ENCODE measurements around the gene DCST2.

The DCST2 gene

GRCh38 chr1:155069551-155070157 lies 36.1 kb upstream of the DCST2 start:
- no peak for DNase-seq (ENCODE audit: low read depth in 2 of 2)

DNA sequence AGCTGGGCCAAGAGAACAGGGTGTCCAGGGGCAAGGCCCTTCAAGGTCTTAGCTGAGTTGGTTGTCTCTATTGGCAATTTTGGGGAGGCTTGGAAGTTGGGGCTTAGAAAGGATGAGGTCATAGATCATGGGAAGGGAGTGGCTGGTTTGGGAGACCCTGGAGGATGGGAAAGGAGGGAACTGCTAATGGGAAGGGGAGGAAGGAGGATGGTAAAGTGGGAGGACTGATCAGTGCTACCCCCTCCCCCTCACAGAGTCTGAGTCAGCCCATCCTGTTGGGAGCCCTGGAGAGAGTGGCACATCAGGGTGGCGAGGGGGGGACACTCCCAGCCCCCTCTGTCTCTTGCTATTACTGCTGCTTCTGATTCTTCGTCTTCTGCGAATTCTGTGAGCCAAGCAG lies 35.0 kb upstream of the DCST2 start:
- no peak for DNase-seq (ENCODE audit: low read depth in 2 of 2)

DNA sequence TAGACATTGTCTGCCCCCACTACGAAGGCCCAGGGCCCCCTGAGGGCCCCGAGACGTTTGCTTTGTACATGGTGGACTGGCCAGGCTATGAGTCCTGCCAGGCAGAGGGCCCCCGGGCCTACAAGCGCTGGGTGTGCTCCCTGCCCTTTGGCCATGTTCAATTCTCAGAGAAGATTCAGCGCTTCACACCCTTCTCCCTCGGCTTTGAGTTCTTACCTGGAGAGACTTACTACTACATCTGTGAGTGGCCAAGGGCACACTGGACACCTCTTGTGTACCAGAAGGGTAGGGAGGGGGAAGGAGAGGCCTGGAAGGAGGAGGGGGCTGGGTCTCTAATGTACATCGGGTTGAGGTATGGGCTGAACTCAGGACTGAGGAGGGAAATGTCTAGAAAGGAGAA lies 33.2 kb upstream of the DCST2 start:
- DNase-seq (ENCODE audit: low read depth in 2 of 2), result no peak

DNA sequence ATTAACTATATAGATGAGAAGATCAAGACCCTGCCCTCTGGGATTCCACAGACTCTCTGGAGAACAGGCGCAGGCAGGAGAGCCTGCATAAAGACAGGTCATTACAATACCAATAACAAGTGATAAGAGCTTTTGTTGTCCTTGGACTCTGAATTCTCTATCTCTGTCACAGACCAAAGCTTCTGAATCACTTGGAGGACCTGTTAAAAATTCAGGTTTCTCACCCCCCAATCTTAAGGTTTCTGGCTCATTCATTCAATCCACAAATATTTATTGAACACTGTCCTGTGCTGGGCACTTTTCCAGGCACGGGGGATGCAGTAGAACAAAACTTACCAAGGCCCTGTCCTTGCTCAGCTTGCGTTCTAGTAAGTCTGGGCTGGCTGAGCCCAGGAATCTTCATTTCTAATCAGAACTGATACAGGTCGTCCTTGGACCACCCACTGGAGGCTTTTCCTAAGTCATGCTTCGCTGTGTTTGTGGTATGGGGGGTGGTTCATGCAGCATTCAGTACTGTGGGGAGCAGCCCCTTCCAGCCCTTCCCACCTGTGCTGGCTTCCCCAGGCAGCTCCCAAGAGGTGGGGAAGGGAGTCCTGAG lies 31.4 kb upstream of the DCST2 start:
- DNase-seq (ENCODE audit: low read depth in 2 of 2), result no peak

DNA sequence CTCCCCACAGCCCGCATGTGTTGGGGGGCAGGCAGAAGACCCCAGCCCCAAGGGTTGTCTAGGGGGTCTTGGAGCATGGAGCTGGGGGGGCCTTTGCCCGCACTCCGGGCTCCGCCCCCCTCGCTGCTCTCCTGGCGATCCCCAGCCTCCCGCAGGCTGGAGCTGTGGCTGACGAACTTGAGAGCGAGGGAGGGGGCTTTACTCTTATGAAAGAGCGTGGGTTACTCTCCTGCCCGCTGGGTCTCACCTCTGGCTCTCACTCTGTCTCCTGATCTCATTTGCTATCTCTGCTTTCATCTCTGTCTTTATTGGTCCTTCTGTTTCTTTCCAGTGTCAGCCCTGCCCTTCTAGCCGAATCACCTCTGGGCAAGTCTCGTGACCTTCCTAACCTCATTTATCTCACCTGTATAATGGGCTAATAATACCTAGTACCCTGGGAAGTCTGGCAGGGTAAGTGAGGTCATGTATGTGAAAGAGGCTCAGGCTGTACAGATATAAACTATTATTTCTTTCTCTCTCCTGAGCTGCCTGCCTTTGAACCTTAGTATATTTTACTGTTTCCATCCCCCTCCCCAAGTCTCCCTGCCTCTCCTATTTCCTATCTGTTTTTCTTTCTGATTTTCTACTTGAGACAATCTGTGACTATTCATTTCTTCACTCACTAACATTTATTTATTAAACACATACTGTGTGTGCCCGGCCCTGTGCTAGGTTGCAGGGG lies 30.7 kb upstream of the DCST2 start:
- no peak for DNase-seq (ENCODE audit: low read depth in 2 of 2)

GRCh38 chr1:155063550-155064110 lies 30.0 kb upstream of the DCST2 start, which contains the start of gene EFNA4:
EFNA4 (plus strand) TSS chr1:155063740; CDS start chr1:155063824, 84 bp downstream.
- peak; percentile 59 to 82 for DNase-seq (ENCODE audit: low read depth in 2 of 2)

GRCh38 chr1:155062702-155063411 lies 29.3 kb upstream of the DCST2 start:
- DNase-seq (ENCODE audit: low read depth in 2 of 2), result peak; percentile 52 to 78

DNA sequence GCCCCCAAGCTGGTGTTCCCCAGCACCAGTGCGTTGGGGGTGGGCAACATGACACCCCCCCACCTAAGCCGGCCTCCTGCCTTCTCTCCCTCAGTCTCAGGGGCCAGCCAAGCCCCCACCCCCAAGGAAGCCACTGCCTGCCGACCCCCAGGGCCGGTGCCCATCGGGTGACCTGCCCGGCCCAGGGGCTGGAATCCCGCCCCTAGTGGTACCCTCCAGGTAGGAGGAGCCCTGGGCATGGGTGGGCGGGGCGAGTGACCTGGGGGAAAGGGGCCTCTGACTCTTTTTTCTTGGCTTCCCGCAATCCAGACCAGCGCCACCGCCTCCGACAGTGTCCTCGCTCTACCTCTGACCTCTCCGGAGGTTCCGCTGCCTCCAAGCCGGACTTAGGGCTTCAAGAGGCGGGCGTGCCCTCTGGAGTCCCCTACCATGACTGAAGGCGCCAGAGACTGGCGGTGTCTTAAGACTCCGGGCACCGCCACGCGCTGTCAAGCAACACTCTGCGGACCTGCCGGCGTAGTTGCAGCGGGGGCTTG lies 28.6 kb upstream of the DCST2 start:
- no peak for DNase-seq (ENCODE audit: low read depth in 2 of 2)

- peak; percentile 84 to 97 for DNase-seq (ENCODE audit: low read depth in 2 of 2)
Measured at GRCh38 chr1:155061381-155062150, 28.0 kb upstream of the DCST2 start.

DNA sequence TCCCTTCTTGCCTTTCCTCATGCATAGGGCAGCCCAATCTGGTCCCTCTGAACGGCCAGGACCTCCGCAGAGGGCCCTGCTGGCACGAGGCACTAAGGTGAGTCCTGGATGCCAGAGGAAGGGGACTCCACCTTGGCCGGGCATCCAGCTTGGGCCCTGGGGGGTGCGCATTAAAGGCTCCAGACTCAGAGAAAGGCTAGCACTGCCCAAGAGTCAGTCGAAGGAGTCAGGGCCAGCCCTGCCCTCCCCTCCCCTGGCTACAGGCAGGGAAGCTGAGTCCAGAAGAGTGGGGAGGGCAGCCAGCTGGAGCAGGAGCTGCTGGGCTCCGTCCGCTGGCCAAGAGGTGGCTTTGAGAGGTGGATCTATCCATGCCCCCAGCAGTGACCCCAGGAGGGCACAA lies 27.2 kb upstream of the DCST2 start:
- no peak for DNase-seq (ENCODE audit: low read depth in 2 of 2)

DNA sequence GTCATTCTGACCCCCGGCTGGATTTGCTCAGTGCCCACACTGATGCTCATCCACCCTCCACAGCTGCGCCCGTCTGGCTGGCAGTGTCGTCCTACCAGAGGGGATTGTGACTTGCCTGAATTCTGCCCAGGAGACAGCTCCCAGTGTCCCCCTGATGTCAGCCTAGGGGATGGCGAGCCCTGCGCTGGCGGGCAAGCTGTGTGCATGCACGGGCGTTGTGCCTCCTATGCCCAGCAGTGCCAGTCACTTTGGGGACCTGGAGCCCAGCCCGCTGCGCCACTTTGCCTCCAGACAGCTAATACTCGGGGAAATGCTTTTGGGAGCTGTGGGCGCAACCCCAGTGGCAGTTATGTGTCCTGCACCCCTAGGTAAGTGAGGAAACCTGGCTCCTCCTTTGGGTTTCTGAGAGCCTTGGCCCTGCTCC lies 24.2 kb upstream of the DCST2 start:
- DNase-seq (ENCODE audit: low read depth in 2 of 2), result no peak

GRCh38 chr1:155057104-155057503 lies 23.5 kb upstream of the DCST2 start:
- no peak for DNase-seq (ENCODE audit: low read depth in 2 of 2)

GRCh38 chr1:155053531-155054105 lies 20.0 kb upstream of the DCST2 start:
- DNase-seq (ENCODE audit: low read depth in 2 of 2), result no peak

DNA sequence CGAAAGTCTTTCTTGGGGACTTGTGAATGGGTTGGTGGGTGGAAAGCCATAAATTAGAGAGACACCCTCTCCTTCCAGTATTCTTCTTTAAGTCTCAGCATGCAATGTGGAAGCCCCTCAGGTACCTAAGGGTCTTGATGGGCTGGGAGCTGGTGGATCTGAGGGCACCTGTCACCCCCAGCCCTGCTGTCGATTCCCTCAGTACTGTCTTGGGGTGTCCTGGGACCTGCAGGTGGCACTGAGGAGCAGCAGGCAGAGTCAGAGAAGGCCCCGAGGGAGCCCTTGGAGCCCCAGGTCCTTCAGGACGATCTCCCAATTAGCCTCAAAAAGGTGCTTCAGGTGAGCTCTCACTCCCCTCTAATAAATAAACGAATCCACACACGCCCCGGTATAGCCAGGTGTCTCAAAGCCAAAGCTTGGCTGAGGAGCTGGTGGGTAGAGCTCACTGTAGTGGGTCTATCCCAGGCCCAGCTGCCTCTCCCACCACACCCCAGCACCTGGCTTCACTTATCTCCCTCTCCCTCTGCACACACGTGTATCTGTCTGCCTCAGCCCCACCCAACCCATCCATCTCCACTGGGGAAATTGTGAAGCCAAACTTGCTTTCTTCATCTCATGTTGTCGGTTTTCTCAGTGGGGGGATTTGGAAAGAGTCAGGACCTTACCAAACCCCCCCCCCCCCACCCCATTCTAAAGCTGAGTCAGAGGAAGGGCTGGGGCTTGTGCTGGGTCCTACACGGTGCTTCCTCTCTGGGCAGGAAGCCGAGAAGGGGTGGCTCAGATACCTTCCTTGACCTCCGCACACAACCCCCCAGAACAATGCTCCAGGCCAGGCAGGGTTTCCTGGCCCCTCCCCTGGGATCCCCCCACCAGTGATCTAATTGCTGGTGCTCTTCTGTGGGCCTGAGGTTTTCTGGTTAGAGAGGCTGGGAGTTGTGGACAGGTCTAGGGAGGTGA lies 19.1 kb upstream of the DCST2 start:
- no peak for DNase-seq (ENCODE audit: low read depth in 2 of 2)

GRCh38 chr1:155051777-155052398 lies 18.3 kb upstream of the DCST2 start:
- peak in 1 of 2 experiments; percentile 37 for DNase-seq (ENCODE audit: low read depth in 2 of 2)

DNA sequence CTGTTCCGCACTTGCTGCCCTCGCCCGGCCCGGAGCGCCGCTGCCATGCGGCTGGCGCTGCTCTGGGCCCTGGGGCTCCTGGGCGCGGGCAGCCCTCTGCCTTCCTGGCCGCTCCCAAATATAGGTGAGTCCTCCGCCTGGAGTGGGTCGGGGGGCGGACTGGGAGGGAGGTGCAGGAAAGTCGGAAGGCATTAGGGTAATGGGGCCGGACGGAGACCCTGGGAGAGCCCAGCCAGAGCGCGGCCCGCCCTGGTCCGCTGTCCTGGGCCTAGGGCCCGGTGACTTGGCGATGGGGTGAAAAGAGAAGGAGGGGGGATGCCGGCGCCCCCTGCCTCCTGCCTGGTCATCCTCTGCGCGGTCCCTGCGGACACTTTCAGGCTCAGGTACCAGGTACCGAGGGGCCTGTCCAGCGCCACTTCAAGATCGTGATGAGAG lies 17.8 kb upstream of the DCST2 start:
- DNase-seq (ENCODE audit: low read depth in 2 of 2), result no peak

DNA sequence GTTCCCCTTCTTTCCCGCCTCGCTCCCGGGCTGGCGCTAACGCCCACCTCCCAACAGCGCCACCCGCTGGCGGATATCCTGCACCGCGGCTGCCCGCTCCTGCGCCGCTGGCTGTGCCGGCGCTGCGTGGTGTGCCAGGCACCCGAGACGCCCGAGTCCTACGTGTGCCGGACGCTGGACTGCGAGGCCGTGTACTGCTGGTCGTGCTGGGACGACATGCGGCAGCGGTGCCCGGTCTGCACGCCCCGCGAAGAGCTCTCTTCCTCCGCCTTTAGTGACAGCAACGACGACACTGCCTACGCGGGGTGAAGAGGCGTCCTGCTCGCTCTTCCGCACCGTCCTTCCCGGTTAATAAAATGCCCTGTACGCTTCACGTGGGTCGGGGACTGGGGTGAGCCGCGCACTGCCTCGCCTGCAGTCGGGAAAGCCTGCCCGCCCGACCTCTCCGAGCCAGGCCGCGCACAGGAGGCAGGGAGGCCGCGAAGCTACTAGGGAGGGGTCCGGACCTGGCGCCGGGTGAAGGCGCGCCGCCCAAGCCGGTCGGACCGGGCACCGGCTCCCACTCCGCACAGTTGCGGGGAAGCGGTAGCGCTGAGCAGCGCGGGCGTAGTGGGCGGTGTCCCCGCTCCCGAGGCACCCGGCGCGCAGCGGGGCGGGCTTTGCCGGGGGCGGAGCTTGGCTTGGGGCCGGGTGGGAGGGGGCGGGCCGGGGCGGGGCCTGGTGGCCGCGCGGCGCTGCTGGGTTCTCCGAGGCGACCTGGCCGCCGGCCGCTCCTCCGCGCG lies 17.2 kb upstream of the DCST2 start, which contains the start of gene ADAM15:
TSS of gene ADAM15 (plus strand) at position 757 of the 782 bp plus-strand sequence. CDS start 71 bp downstream, outside the sequence.
- DNase-seq (ENCODE audit: low read depth in 2 of 2), result peak; percentile 59 to 72
